ENCODE data around the gene SV2A.
"Not testable (repeated sequence)": the region's sequence is repeated elsewhere in the genome, so short reads cannot be mapped to it uniquely, and the experiment has no call there.

The SV2A gene

DNA sequence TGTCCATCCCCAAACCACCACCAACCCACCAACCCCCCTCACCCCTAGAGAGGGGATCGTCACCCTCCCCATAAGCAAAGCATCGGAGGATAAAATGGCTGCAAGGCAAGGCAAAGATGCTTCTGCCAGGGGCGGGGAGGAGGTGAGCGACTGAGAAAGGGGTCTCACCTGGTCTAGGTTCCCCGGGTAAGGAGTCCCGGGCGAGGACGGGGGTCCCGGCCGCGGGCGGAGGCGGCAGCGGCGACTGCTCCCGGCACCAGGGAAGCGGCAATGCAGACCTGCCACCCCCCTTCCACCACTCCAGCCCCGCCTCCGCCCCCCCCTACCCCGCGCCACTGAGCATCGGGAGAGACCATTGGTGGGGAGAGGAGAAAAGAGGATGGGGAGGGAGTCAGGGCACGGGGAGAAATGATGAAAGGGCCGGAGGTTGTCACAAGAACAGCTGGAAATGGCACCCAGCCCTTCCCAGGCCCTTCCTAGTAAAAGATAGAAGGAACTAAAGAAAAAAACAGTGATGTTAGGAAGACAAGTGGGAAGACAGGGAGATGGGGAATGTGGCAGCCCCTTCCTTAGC lies at the start of gene SV2A:
Gene SV2A, minus strand, starts transcription at position 274 of the 574 bp plus-strand sequence. CDS start 4,004 bp downstream, outside the sequence.
- in situ Hi-C loops (cut with HindIII; ENCODE audit: low sequenced_read_pairs), result no loop called here

DNA sequence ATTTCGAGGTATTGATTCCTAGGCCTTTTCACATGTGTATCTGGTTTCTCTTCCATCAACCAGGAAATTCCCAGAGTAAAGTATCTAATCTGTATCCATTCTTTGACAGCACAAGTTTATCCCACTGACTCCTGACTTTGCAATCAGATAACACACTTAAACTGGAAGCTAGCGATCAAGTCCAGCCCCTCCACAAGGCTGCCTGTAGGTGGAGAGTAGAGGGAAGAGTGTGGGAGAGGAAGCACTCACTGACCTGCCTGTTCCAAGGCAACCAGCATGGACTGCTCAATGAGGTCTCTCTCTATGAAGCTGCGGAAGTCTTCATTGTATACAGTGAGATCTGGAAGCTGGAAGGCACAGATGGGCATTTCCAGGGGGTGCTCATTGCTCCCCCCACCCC lies 49.4 kb upstream of the SV2A start:
- in situ Hi-C loops (cut with HindIII; ENCODE audit: low sequenced_read_pairs), result no loop called here

DNA sequence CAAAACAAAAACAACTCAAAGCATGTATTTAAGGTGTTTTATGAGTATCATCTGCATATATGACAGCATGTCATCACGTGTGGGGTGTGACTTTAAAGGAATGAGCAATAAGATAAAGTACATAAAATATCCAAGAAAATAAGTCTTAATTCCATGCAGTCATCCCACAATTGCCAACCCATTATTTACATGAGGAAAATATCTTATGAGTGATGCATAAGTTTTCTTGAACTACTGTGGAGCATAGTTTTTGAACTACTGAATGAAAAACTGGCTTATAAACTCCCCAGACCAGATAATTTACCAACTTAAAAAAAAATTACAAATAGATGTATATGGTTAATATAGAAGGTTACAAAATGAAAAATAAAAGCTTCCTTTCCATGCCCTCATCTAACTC lies 48.8 kb upstream of the SV2A start:
- in situ Hi-C loops (cut with HindIII; ENCODE audit: low sequenced_read_pairs), result no loop called here

- in situ Hi-C loops (cut with HindIII; ENCODE audit: low sequenced_read_pairs), result no loop called here
Measured at GRCh38 chr1:149965440-149965839, 47.8 kb upstream of the SV2A start.

DNA sequence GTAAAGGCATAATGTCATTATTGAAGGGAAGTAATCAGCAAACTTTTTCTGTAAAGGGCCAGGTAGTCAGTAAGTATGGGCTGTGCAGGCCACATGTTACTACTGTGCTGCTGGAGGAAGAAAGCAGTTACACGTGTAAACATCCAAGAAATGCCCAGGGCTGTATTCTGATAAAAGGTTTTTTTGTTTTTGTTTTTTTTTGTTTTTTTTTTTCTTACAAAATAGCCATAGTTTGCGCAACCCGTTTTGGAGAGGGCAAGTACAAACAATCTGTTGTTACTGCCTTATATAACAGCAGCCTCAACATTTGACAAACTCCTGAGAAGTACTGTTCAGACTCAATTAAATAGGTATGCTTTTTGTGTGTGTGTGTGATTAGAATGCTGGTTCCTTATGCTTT lies 45.7 kb upstream of the SV2A start:
- in situ Hi-C loops (cut with HindIII; ENCODE audit: low sequenced_read_pairs), result no loop called here

GRCh38 chr1:149962736-149963135 lies 45.1 kb upstream of the SV2A start:
- in situ Hi-C loops (cut with HindIII; ENCODE audit: low sequenced_read_pairs), result no loop called here

GRCh38 chr1:149962039-149962647 lies 44.5 kb upstream of the SV2A start:
- in situ Hi-C loops (cut with HindIII; ENCODE audit: low sequenced_read_pairs), result no loop called here

DNA sequence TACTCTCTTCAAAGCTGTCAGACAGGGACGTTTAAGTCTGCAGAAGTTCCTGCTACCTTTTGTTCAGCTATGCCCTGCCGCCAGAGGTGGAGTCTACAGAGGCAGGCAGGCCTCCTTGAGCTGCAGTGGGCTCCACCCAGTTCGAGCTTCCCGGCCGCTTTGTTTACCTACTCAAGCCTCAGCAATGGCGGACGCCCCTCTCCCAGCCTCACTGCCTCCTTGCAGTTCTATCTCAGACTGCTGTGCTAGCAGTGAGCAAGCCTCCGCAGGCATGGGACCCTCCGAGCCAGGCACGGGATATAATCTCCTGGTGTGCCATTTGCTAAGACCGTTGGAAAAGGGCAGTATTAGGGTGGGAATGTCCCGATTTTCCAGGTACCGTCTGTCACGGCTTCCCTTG lies 39.9 kb upstream of the SV2A start:
- in situ Hi-C loops (cut with HindIII; ENCODE audit: low sequenced_read_pairs), result not testable (repeated sequence)

DNA sequence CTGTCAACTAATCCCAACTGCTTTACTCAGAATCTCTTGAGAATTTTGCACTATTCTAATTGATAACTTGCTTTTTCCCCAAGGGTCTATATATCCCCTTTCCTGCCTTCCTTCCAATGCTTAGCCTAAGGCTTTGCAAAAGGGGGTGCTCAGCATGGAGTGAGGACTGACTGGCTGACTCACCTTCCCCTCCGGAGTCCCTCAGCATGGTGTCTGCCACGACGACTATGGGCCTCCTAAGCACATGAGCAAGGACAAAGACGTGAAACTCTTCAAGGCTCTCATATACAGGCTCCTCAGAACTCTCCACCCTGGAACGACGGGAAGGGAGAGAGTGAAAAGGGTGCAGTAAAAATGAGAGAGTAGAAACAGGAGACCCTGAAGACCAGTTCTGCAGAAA lies 32.3 kb upstream of the SV2A start:
- in situ Hi-C loops (cut with HindIII; ENCODE audit: low sequenced_read_pairs), result no loop called here

GRCh38 chr1:149945206-149945605 lies 27.6 kb upstream of the SV2A start:
- in situ Hi-C loops (cut with HindIII; ENCODE audit: low sequenced_read_pairs), result no loop called here

DNA sequence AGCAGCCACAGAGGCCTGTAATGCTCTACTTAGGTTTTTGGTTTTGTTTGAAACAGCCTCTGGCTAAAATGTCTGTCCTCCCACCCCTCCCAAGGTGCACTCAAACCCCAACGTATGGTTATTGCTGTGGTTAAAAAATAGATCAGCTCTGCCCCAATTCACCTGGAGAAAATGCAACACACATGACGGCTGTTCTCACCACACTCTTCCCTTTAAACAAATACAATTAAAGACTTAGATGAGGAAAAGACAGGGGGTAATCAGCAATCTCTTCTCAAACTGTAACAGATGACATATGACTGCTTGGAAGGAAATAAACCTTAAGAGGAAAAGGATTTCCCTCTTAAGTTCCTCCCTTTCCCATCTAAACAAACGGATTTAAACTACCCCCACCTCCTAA lies 25.2 kb upstream of the SV2A start:
- in situ Hi-C loops (cut with HindIII; ENCODE audit: low sequenced_read_pairs), result no loop called here

DNA sequence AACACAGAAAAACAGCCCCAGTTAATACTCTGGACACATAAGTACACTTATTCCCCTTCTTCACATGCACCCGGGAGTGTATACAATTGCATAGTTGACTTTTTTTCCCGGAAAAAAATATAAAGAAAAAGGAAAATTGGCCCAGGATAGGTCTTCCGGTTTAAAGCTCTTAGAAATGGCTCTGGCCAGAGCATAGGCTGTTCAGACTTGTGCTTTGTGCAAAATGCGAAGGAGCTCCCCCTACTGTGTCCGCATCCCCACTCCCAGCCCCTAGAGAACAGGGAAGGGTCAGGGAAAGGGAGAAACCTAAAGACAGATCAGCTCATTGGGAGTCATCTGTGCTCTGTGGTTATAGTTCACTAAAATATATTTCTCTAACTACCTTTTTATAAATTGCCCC lies 24.6 kb upstream of the SV2A start:
- in situ Hi-C loops (cut with HindIII; ENCODE audit: low sequenced_read_pairs), result no loop called here

- in situ Hi-C loops (cut with HindIII; ENCODE audit: low sequenced_read_pairs), result no loop called here
Measured at GRCh38 chr1:149940427-149940826, 22.8 kb upstream of the SV2A start.

GRCh38 chr1:149938668-149939003 lies 21.0 kb upstream of the SV2A start:
- in situ Hi-C loops (cut with HindIII; ENCODE audit: low sequenced_read_pairs), result not testable (repeated sequence)

- in situ Hi-C loops (cut with HindIII; ENCODE audit: low sequenced_read_pairs), result no loop called here
Measured at GRCh38 chr1:149937759-149938158, 20.1 kb upstream of the SV2A start.

- in situ Hi-C loops (cut with HindIII; ENCODE audit: low sequenced_read_pairs), result no loop called here
Measured at GRCh38 chr1:149936992-149937705, 19.5 kb upstream of the SV2A start.

DNA sequence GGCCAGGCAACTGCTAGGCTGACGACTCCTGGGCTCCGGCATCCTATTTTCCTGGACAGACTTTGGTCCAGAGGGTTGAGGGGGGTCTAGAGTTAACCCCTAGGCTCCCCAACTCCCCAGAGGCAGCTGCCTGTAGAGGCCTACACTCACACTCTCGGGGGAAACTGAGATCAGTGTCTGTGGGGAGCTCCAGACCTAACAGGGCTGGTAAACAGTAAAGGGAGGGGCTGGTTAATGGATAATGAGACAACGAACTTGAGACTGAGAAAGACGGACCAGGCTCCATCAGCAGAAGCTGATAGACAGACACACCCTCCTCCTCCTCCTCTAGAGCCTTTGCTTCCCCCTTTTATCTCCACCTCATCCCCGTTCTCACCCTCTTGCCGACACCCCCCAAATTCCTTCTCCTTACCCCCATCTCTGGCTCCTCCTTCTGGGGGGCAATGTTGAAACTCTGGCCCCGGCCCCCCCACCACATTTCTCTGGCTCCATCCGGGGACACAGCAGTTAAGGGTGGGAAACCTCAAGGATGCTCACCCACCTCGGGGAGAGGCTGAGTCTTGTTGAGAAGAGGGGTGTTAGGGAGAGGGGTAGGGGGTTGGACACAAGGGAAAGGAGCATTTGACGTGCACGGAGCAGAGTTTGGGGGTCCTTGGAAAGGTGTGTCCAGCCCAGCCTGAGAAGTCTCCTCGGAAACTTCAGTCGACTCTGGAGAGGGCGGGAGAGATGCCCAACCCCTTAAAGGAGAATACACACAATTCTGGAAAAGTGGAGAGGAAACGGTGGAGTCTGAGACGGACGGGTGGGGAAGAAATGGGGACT lies 18.7 kb upstream of the SV2A start, which contains the start of gene MTMR11:
Gene MTMR11, minus strand, starts transcription at position 710 of the 822 bp plus-strand sequence. Its CDS starts 232 bp downstream, at position 478.
- in situ Hi-C loops (cut with HindIII; ENCODE audit: low sequenced_read_pairs), result no loop called here

- in situ Hi-C loops (cut with HindIII; ENCODE audit: low sequenced_read_pairs), result no loop called here
Measured at GRCh38 chr1:149934356-149934755, 16.7 kb upstream of the SV2A start.

DNA sequence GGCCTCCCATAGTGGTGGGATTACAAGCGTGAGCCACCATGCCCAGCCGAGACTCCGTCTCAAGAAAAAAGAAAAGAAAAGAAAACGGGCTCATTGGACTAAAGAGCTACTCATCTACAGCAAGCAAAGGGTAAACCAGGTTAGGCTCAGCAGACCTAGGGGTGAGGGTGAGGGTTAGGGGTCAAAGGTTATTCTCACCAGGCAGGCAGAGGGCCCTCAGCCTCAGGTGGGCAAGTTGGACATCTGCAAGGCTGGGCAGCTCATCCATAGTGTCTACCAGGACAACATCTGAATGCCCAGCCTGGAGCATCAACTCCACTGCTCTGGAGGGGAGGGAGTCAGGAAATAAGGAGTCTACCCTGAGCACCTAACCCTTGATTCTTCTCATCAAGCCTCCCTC lies 15.6 kb upstream of the SV2A start:
- in situ Hi-C loops (cut with HindIII; ENCODE audit: low sequenced_read_pairs), result no loop called here

- in situ Hi-C loops (cut with HindIII; ENCODE audit: low sequenced_read_pairs), result no loop called here
Measured at GRCh38 chr1:149932474-149932873, 14.8 kb upstream of the SV2A start.

DNA sequence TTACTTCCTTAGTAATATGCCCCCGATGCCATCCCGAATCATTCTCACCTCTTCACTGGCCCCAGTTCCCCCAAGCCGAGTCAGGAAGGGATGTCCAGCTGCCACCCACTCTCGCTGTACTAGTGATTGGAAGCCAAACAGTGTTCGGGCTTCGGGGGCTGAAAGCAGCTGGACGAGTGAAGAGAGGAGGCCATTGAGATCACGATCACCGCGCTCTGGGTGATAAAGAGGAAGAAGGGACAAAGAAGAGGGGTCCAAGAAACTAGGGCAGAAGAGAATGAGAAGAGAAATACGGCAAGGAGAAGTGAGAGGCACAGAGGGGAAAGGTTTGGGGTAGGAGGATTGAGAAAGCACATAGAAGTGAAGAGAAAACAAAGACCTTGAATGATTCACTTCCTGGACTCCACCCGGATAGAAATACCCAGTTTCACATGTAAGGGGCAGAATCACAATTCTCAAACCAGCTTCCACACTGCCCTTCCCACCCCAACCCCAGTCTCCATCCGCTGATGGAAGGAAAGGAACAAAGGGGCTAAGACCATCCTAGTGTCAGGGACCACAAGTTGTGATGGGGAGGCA lies 13.7 kb upstream of the SV2A start:
- in situ Hi-C loops (cut with HindIII; ENCODE audit: low sequenced_read_pairs), result no loop called here

Measured in DLD1 (cell line).